Sigmoid colon (tissue), 7 donors: Measurements from ENCODE around the gene TAGLN2. TPM values are rescaled to one million over a fixed set of nuclear protein-coding genes. Genes with fewer than 3 reads are reported as not detected.

Source experiments
- DNase-seq: peaks from one replicate; pipeline ENCODE4 v3.0.0-alpha.2; 2019
- H3K27ac ChIP-seq, 4 donors: fragments of 200-600 bp; sonication (generic); one replicate each; pipeline ENCODE4 v1.5.1; 2016 to 2019; ENCODE audit warnings: mild to moderate bottlenecking in 1 of 4
- H3K27me3 ChIP-seq, 3 donors: fragments of 200-600 bp; sonication (generic); one replicate each; pipeline ENCODE4 v1.5.1; 2019; ENCODE audit warnings: mild to moderate bottlenecking in 1 of 3
- H3K36me3 ChIP-seq, 4 donors: fragments of 200-600 bp; sonication (generic); one replicate each; pipeline ENCODE4 v1.5.1; 2016 to 2019
- H3K4me1 ChIP-seq, 4 donors: fragments of 200-600 bp; sonication (generic); one replicate each; pipeline ENCODE4 v1.5.1; 2017 to 2019
- H3K4me3 ChIP-seq, 4 donors: fragments of 200-600 bp; sonication (generic); one replicate each; pipeline ENCODE4 v1.5.1; 2017 to 2019; ENCODE audit warnings: mild to moderate bottlenecking in 2 of 4, moderate library complexity in 1 of 4
- H3K9me3 ChIP-seq, 4 donors: fragments of 200-600 bp in 3 of 4; sonication (generic) in 3 of 4; one replicate each; pipeline versions ENCODE4 v1.5.1 to v1.6.1; 2013 to 2019
- EP300 ChIP-seq, 4 donors: sonication (generic); formaldehyde crosslinking; IDR thresholded peaks; one replicate each; pipeline ENCODE4 v1.6.1; 2017; ENCODE audit warnings: antibody characterized with exemption in 4 of 4
- POLR2A ChIP-seq, 2 donors: fragments of 450-650 bp; IDR thresholded peaks; one replicate each; pipeline ENCODE4 v1.6.1; 2016; ENCODE audit warnings: antibody characterized with exemption in 2 of 2, mild to moderate bottlenecking in 2 of 2, moderate library complexity in 2 of 2
- POLR2AphosphoS5 ChIP-seq, 4 donors: sonication (generic); formaldehyde crosslinking; IDR thresholded peaks; one replicate each; pipeline ENCODE4 v1.6.1; 2017; ENCODE audit warnings: antibody characterized with exemption in 4 of 4
- WGBS, 2 donors: extraction: QIAGEN DNeasy Blood & Tissue Kit; methylation state at CpG; one replicate each; pipeline ENCODE4 v1.1.7; 2013; 5-methylcytosine and 5-hydroxymethylcytosine counted together
- intact Hi-C: fragments of 100-400 bp; cut with DNase I; formaldehyde crosslinking; loops from one replicate; pipeline ENCODE4 v1.15.1; 2023
- polyA plus RNA-seq, 3 donors: library from polyadenylated mRNA; stranded (reverse); fragments of 200-250 nt; gene quantifications; one replicate each; pipeline ENCODE4 v1.2.3, GENCODE V29; 2013
- total RNA-seq, 4 donors: library from RNA; depleted of rRNA; stranded (reverse); fragments of >200 nt; gene quantifications; one replicate each; pipeline ENCODE4 v1.1.0, GENCODE V29; 2016
- TF ChIP-seq, protein P1 (sequence below), 4 experiments: fragments of 450-650 bp in 3 of 4; fragments of 200-600 bp in 1 of 4; IDR thresholded peaks; one replicate each; pipeline ENCODE4 v1.5.1; 2016 to 2019; ENCODE audit warnings: antibody characterized with exemption in 4 of 4, mild to moderate bottlenecking in 3 of 4, moderate library complexity in 2 of 4
- donor health status: healthy with polysubstance abuse.
- donor health status: Bipolar disorder and iron deficiency.
- donor health status: healthy.

TAGLN2 gene
- total and polyA plus RNA-seq, 7 donors, result 88.8 to 770 (median 109) TPM

DNA sequence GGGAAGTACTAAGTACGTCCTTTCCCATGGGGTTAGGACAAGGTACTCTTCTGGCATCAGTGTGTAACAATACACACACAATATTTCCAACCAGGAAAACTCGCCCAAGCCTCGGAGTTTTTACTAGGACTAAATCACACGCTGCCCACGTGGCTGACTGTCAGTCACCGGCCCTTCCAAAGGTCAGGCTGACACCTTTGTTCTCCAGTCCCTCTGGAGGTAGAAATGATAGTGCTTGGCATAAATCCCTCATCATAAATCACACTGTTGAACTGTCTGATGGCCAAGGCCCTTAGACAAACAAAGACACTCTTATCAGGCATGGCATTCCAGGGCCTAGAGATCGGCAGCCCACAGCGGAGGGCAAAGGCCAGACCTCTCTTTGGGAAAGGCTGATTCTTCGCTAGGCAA, 45.6 kb upstream of the TAGLN2 start:
- H3K4me3 ChIP-seq, result no peak overlapping the region

DNA sequence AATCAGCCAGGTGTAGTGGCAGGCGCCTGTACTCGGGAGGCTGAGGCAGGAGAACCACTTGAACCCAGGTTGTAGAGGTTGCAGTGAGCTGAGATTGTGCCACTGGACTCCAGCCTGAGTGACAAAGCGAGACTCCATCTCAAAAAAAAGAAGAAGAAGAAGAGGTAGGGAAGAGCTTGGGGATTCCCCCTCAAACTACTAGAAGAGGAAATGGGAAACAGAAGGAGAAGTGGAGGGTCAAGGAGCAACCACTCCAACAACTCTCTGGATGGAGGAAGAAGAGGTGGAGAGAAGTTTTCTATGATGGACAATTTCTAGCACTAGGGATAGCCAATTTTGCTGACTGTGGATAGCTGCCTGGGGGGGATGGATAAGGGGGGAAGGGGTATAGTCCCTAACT, 43.6 kb upstream of the TAGLN2 start:
- Histone ChIP-seq H3K9me3 (no peaks in the 10 kb centered on the region), H3K27ac (no peak overlapping the region), H3K36me3 (no peaks in the 10 kb centered on the region), H3K27me3 (no peaks in the 10 kb centered on the region), H3K4me3 (no peak overlapping the region), H3K4me1 (no peaks in the 10 kb centered on the region)
- DNase-seq, result no peak
- TF ChIP-seq POLR2AphosphoS5 (IDR thresholded peaks at IDR 0.05) (no peak), EP300 (IDR thresholded peaks at IDR 0.05) (no peak), POLR2A (IDR thresholded peaks at IDR 0.05) (no peak)
- TF ChIP-seq, protein P1, sequence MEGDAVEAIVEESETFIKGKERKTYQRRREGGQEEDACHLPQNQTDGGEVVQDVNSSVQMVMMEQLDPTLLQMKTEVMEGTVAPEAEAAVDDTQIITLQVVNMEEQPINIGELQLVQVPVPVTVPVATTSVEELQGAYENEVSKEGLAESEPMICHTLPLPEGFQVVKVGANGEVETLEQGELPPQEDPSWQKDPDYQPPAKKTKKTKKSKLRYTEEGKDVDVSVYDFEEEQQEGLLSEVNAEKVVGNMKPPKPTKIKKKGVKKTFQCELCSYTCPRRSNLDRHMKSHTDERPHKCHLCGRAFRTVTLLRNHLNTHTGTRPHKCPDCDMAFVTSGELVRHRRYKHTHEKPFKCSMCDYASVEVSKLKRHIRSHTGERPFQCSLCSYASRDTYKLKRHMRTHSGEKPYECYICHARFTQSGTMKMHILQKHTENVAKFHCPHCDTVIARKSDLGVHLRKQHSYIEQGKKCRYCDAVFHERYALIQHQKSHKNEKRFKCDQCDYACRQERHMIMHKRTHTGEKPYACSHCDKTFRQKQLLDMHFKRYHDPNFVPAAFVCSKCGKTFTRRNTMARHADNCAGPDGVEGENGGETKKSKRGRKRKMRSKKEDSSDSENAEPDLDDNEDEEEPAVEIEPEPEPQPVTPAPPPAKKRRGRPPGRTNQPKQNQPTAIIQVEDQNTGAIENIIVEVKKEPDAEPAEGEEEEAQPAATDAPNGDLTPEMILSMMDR (IDR thresholded peaks at IDR 0.05), result no peak
- intact Hi-C loops, result no loop called here
- 94 to 95% methylated on average over 3 of the region's 3 CpGs for WGBS, 2 donors

More for the DNA sequence above, 45.6 kb upstream of the TAGLN2 start:
- 16 to 60% methylated on average over 9 of the region's 9 CpGs for WGBS, 2 donors
- TF ChIP-seq EP300 (IDR thresholded peaks at IDR 0.05), result no peak
- no peak for TF ChIP-seq POLR2A (IDR thresholded peaks at IDR 0.05)
- TF ChIP-seq, protein P1 (IDR thresholded peaks at IDR 0.05), result no peak
- TF ChIP-seq POLR2AphosphoS5 (IDR thresholded peaks at IDR 0.05), result no peak
- Histone ChIP-seq H3K9me3 (no peaks in the 10 kb centered on the region), H3K36me3 (no peaks in the 10 kb centered on the region), H3K27ac (no peak overlapping the region), H3K4me1 (no peaks in the 10 kb centered on the region), H3K27me3 (no peaks in the 10 kb centered on the region)
- intact Hi-C loops, result no loop called here
- no peak for DNase-seq

DNA sequence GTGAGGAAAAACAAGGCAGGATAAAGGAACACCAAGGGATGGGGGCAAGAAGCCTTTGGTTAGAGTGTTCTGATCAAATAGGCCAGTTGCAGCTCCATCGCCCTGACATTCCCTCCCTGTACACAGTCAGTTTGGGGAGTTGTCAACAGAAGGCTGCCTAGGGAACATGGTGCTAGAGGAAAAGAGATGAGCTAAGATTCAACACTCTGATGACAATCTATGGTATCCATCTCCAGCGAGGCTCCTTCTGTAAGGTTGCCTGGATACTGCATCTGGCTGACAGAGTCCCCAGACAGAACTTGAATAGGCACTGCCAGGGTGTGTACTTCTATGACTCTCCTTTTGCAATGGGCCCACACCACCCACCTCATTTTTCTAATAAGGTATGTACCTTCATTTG, 40.0 kb upstream of the TAGLN2 start:
- no peak overlapping the region for H3K27ac ChIP-seq
- no peaks in the 10 kb centered on the region for H3K27me3 ChIP-seq
- H3K36me3 ChIP-seq, result no peaks in the 10 kb centered on the region
- TF ChIP-seq POLR2AphosphoS5 (IDR thresholded peaks at IDR 0.05), result no peak
- TF ChIP-seq, protein P1 (IDR thresholded peaks at IDR 0.05), result no peak
- no peak for DNase-seq
- WGBS, 2 donors, result 91 to 96% methylated on average over 2 of the region's 2 CpGs
- H3K4me3 ChIP-seq, result no peak overlapping the region
- H3K9me3 ChIP-seq, result no peaks in the 10 kb centered on the region
- intact Hi-C loops, result no loop called here
- H3K4me1 ChIP-seq, result peaks cover 0 to 10% (median 0%) of the 10 kb centered on the region in 4 donors

DNA sequence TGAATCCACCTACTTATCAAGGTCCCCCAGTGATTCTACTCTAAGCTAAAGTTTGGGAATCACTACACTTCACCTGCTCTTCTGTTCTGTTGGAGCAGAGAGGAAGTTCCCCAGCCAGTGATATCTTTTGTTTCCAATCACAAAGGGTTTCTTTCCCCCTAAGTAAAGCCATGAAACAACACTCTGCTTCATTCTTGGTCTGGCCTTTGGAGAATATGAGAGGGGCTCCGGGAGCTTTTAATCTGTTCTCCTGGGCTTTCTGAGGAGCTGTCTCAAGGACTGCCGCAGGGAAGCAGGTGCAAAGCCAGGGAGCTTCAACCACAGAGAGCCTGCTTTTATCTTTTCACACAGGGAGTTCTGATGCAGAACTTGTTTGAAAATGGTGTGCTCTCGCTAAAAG, 38.8 kb upstream of the TAGLN2 start:
- Histone ChIP-seq H3K27ac (no peak overlapping the region), H3K9me3 (no peaks in the 10 kb centered on the region), H3K4me1 (peaks cover 0 to 10% (median 0%) of the 10 kb centered on the region in 4 donors), H3K27me3 (no peaks in the 10 kb centered on the region), H3K36me3 (no peaks in the 10 kb centered on the region), H3K4me3 (no peak overlapping the region)
- no peak for TF ChIP-seq EP300 (IDR thresholded peaks at IDR 0.05)
- no peak for TF ChIP-seq POLR2A (IDR thresholded peaks at IDR 0.05)
- TF ChIP-seq, protein P1 (IDR thresholded peaks at IDR 0.05), result no peak
- no peak for TF ChIP-seq POLR2AphosphoS5 (IDR thresholded peaks at IDR 0.05)
- WGBS, 2 donors, result 82% methylated on average over 3 of the region's 3 CpGs
- no peak for DNase-seq
- intact Hi-C loops, result no loop called here

DNA sequence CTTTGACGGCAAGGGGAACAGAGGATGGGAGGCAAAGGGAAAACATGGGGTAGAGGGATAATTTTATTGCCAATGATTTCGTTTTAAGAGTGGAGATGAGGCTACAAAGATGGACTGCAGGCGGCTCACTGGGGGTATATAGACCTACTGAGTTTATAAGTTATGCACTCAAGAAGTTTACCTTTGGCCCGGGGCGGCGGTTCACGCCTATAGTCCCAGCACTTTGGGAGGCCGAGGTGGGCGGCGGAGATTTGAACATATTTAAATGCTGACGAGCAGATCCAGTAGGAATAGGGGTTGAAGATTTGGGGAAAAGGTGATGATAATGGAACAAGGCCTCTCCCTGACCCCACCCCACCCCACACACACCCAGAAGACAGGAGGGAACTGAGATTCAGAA, 36.9 kb upstream of the TAGLN2 start:
- 57 to 90% methylated on average over 11 of the region's 11 CpGs for WGBS, 2 donors
- TF ChIP-seq POLR2AphosphoS5 (IDR thresholded peaks at IDR 0.05), result no peak
- TF ChIP-seq EP300 (IDR thresholded peaks at IDR 0.05), result no peak
- no peak for TF ChIP-seq POLR2A (IDR thresholded peaks at IDR 0.05)
- TF ChIP-seq, protein P1 (IDR thresholded peaks at IDR 0.05), result no peak
- no peak for DNase-seq
- Histone ChIP-seq H3K27me3 (no peaks in the 10 kb centered on the region), H3K4me1 (peaks cover 0 to 10% (median 0%) of the 10 kb centered on the region in 4 donors), H3K4me3 (no peak overlapping the region), H3K27ac (peak overlapping the region in 1 of 4 donors; percentile 31), H3K36me3 (no peaks in the 10 kb centered on the region), H3K9me3 (no peaks in the 10 kb centered on the region)
- intact Hi-C loops, result no loop called here
